Tibial nerve (tissue), 4 donors: ENCODE data around the gene CYLD.

Experiments used
- CTCF ChIP-seq, 5 experiments: fragments of 200-600 bp in 3 of 5; fragments of 450-650 bp in 2 of 5; sonication (generic) in 3 of 5; IDR thresholded peaks; one replicate each; pipeline ENCODE4 v1.5.1; 2016 to 2019; ENCODE audit warnings: antibody characterized with exemption in 5 of 5, mild to moderate bottlenecking in 3 of 5, moderate library complexity in 2 of 5
- EP300 ChIP-seq, 2 donors: sonication (generic); formaldehyde crosslinking; IDR thresholded peaks; one replicate each; pipeline ENCODE4 v1.6.1; 2017; ENCODE audit warnings: antibody characterized with exemption in 2 of 2, mild to moderate bottlenecking in 1 of 2
- POLR2A ChIP-seq, 2 donors: fragments of 450-650 bp; IDR thresholded peaks; one replicate each; pipeline ENCODE4 v1.6.1; 2017; ENCODE audit warnings: antibody characterized with exemption in 2 of 2, mild to moderate bottlenecking in 2 of 2, moderate library complexity in 2 of 2

DNA sequence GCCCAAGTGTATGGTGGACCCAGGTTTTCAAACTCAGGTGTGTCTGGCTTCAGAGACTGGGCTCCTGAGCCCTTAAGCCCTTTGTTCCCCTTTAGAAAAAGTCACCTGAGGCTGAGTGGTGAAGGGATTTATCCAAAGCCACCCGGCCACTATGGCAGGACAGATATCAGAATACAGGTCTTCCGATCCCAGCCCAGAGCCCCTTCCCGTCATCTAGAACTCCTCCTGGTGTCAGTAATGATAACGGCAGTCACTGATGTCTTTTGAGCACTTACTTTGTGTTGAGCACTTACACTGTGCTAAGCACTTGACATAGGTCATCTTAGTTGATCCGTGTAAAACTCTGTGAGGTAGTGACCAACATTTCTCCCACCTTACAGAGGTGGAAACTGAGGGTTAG, 31.9 kb upstream of the CYLD start:
- no peak for TF ChIP-seq CTCF (IDR thresholded peaks at IDR 0.05)
- no peak for TF ChIP-seq POLR2A (IDR thresholded peaks at IDR 0.05)
- no peak for TF ChIP-seq EP300 (IDR thresholded peaks at IDR 0.05)
